IPS-NIHi7 (cell line): ENCODE measurements around the gene RAD51B.

ENCODE experiments used
- DNase-seq: peaks from one replicate; pipeline ENCODE4 v3.0.0; 2012; ENCODE audit warnings: mixed read lengths; ENCODE audit errors: extremely low spot score

Gene RAD51B

GRCh38 chr14:68362846-68363245, 543.3 kb downstream of the RAD51B start:
- no peak for DNase-seq

- peak; percentile 63 for DNase-seq
These were observed 543.9 kb downstream of the RAD51B start for GRCh38 chr14:68363466-68363842.

- peak; percentile 84 for DNase-seq
These were observed 544.5 kb downstream of the RAD51B start for GRCh38 chr14:68363843-68364767.

- DNase-seq = no peak
These were observed 545.2 kb downstream of the RAD51B start for GRCh38 chr14:68364792-68365192.

- DNase-seq = no peak
These were observed 545.6 kb downstream of the RAD51B start for GRCh38 chr14:68365228-68365627.

- DNase-seq = no peak
These were observed 547.1 kb downstream of the RAD51B start for GRCh38 chr14:68366656-68367055.

- DNase-seq = no peak
These were observed 548.0 kb downstream of the RAD51B start for GRCh38 chr14:68367536-68367935.

- DNase-seq = no peak
These were observed 549.3 kb downstream of the RAD51B start for GRCh38 chr14:68368850-68369249.

GRCh38 chr14:68369281-68370056, 549.9 kb downstream of the RAD51B start:
- DNase-seq = no peak

GRCh38 chr14:68370057-68370360, 550.4 kb downstream of the RAD51B start:
- DNase-seq = no peak

- peak; percentile 31 for DNase-seq
These were observed 552.8 kb downstream of the RAD51B start for GRCh38 chr14:68372368-68372767.

- DNase-seq = no peak
These were observed 553.6 kb downstream of the RAD51B start for GRCh38 chr14:68373124-68373646.

GRCh38 chr14:68373847-68374444, 554.4 kb downstream of the RAD51B start:
- no peak for DNase-seq

GRCh38 chr14:68374682-68375081, 555.1 kb downstream of the RAD51B start:
- no peak for DNase-seq

GRCh38 chr14:68375376-68375775, 555.8 kb downstream of the RAD51B start:
- DNase-seq = no peak

- no peak for DNase-seq
These were observed 556.6 kb downstream of the RAD51B start for GRCh38 chr14:68376067-68376779.

GRCh38 chr14:68377006-68377405, 557.4 kb downstream of the RAD51B start:
- no peak for DNase-seq

GRCh38 chr14:68377459-68377858, 557.9 kb downstream of the RAD51B start:
- DNase-seq = no peak

GRCh38 chr14:68379510-68380328, 560.1 kb downstream of the RAD51B start:
- no peak for DNase-seq

GRCh38 chr14:68380329-68380741, 560.8 kb downstream of the RAD51B start:
- no peak for DNase-seq

- no peak for DNase-seq
These were observed 564.8 kb downstream of the RAD51B start for GRCh38 chr14:68384335-68384734.
